Measurements from ENCODE around the gene HMCN2.
A peak's percentile ranks its signal among the peaks of the same experiment; 100 is the strongest.

Gene HMCN2

GRCh38 chr9:130287736-130288135 is 22.2 kb downstream of the HMCN2 start:
- no peak for TF ChIP-seq CTCF (conservative IDR thresholded peaks at IDR 0.05; ENCODE audit: low read length)
- no peak for DNase-seq (ENCODE audit: low read depth)
- no peak overlapping the region for H3K4me3 ChIP-seq (ENCODE audit: low read length)

- H3K4me3 ChIP-seq (ENCODE audit: low read length), result no peak overlapping the region
Observed at GRCh38 chr9:130288393-130288792, 22.8 kb downstream of the HMCN2 start.

GRCh38 chr9:130288926-130289690 is 23.5 kb downstream of the HMCN2 start:
- H3K4me3 ChIP-seq (ENCODE audit: low read length), result no peak overlapping the region
- no peak for DNase-seq (ENCODE audit: low read depth)
- no peak for TF ChIP-seq CTCF (conservative IDR thresholded peaks at IDR 0.05; ENCODE audit: low read length)

More at GRCh38 chr9:130288393-130288792, 22.8 kb downstream of the HMCN2 start:
- no peak for TF ChIP-seq CTCF (conservative IDR thresholded peaks at IDR 0.05; ENCODE audit: low read length)
- no peak for DNase-seq (ENCODE audit: low read depth)

- no peak for TF ChIP-seq CTCF (conservative IDR thresholded peaks at IDR 0.05; ENCODE audit: low read length)
- no peak for DNase-seq (ENCODE audit: low read depth)
- H3K4me3 ChIP-seq (ENCODE audit: low read length), result no peak overlapping the region
Observed at GRCh38 chr9:130289711-130290241, 24.2 kb downstream of the HMCN2 start.

- no peak for TF ChIP-seq CTCF (conservative IDR thresholded peaks at IDR 0.05; ENCODE audit: low read length)
- peak; percentile 81 for DNase-seq (ENCODE audit: low read depth)
- no peak overlapping the region for H3K4me3 ChIP-seq (ENCODE audit: low read length)
Observed at GRCh38 chr9:130290291-130291181, 25.0 kb downstream of the HMCN2 start.

- H3K4me3 ChIP-seq (ENCODE audit: low read length), result no peak overlapping the region
- DNase-seq (ENCODE audit: low read depth), result no peak
- no peak for TF ChIP-seq CTCF (conservative IDR thresholded peaks at IDR 0.05; ENCODE audit: low read length)
Observed at GRCh38 chr9:130291474-130291873, 25.9 kb downstream of the HMCN2 start.

Measured in AG10803 (cell line).